SKM-1 treated with dmso at 0.1 percent for 144 hours (cell line): ENCODE measurements around the gene MAP3K5.
"Not testable (repeated sequence)": the region's sequence is repeated elsewhere in the genome, so short reads cannot be mapped to it uniquely, and the experiment has no call there.

ENCODE experiments used
- DNase-seq: peaks from one replicate; lab custom pipeline; 2025; ENCODE audit not compliant: unreplicated experiment; lab: John Stamatoyannopoulos, UW

The MAP3K5 gene

DNA sequence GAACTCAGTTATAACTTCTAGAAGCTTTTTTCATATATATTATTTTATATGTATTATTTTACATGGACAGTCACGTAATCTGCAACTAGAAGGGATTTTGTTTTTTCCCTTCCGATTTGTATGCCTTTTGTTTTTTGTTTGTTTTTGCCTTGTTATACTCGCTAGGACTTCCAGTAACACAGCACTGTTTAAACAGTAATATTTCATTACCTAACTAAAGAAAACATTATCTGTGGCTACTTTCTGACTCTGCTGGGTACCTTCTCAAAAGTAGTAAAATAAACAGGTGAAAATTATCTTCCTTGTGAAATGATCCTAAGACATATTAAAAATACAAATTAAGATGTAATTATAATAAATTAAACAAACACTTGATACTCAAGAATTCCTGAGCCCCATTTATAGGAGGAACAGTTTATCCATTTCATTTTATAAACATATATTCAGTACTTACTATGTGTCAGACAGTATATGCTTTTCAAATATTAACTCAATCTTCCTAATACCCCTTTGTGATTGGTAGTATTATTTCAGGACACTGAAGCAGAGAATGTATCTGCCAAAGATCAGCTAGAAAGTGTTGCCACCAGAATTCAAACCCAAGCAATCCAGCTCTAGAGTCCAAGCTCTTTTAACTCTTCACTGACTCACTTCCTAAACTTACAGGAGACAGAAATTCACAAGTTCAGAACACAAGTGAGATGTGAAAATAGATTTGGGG, 65.3 kb downstream of the MAP3K5 start:
- no peak for DNase-seq

DNA sequence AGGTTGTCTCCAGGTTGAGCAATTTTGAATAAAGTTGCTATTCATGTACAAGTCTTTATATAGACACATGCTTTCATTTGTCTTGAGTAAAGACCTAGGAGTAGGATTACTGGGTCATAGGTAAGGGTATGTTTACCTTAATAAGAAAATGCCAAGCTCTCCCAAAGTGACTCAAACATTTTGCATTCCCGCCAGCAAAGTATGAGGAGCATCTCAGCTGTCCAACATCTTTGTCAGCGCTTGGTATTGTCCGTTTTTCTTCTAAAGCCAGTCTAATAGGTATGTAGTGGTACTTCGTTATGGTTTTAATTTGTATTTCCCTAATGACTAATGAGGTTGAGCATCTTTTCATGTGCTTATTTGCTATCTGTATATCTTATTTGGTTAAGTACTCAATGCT, 67.2 kb downstream of the MAP3K5 start:
- DNase-seq: no peak

- no peak for DNase-seq
Observed at GRCh38 chr6:136723780-136724179, 68.5 kb downstream of the MAP3K5 start.

DNA sequence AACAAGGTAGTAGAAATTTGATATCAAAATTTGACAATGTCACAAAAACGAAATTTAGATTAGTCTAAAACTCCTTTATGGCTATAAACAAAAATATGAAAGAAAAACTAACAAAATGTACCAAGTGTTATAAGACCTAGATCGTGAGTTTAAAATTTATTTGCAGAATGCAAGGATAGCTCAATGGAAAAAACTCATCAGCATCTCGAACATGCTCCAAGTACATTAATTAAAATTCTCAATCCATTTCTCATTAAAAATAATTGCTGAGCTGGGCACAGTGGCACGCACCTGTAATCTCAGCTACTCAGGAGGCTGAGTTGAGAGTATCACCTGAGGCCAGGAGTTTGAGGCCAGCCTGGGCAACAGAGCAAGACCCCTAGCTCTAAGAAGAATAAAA, 70.8 kb downstream of the MAP3K5 start:
- no peak for DNase-seq

DNA sequence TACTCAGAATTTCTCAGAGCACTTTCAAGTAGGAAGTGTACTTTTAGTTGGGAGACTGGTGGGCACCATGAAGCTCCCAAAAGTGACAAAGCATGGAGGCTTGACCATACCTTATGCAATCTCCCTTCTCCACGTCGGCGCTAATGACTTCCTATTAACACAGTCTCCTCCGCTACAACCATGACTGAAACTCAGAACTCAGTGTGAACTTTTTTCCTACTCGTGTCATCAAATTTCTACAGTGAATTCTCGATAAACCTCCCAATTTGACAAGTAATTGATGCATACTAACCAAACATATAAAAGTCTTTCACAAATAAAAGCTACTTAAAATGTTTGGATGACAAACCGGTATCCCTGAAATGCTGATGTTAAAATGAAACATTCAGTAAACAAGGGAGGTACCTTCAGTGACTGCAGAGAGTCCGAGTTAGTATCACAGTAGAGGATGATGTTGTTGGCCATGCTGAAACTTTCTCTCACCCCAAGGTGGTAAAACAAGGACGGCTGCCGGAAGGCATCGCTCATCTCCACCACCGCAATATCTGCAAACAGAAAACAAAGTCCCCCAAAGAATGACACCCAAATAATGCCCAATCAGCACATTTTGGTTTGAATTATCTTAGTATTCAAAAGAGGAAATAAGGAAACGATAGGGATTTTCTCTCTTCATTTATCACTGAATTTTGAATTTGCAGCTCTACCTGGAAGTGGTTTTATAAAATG, 72.1 kb downstream of the MAP3K5 start:
- DNase-seq: peak; percentile 5

- no peak for DNase-seq
Observed at GRCh38 chr6:136719280-136720044, 72.8 kb downstream of the MAP3K5 start.

DNA sequence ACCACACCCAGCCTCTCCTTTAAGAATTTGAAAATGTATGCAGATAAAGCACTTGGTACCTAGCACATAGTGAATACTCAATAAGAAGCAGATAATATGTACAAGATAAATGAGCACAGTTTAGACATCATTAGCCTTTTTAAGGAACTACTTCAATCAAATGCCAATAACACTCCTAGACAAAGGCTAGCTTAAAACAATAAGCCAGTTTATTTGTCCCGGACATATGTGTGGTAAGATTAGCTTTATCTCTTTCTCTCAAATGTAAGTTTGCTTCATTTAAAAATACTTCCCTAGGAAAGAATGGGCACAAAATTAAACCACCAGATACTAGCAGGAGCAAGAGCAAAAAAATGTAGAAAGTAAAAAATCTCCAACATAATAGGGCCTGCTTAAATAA, 73.8 kb downstream of the MAP3K5 start:
- DNase-seq: no peak

GRCh38 chr6:136717716-136717990, 74.6 kb downstream of the MAP3K5 start:
- no peak for DNase-seq

- DNase-seq: no peak
Observed at GRCh38 chr6:136716917-136717715, 75.2 kb downstream of the MAP3K5 start.

DNA sequence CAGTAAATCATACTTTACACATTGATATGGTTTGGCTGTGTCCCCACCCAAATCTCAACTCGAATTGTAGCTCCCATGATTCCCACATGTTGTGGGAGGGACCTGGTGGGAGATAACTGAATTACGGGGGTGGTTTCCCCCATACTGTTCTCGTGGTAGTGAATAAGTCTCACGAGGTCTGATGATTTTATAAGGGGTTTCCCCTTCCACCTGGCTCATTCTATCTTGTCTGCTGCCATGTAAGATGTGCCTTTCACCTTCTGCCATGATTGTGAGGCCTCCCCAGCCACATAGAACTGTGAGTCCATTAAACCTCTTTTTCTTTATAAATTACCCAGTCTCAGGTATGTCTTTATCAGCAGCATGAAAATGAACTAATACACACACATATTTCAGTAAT, 79.6 kb downstream of the MAP3K5 start:
- DNase-seq: not testable (repeated sequence)

- no peak for DNase-seq
Observed at GRCh38 chr6:136711644-136712043, 80.6 kb downstream of the MAP3K5 start.

DNA sequence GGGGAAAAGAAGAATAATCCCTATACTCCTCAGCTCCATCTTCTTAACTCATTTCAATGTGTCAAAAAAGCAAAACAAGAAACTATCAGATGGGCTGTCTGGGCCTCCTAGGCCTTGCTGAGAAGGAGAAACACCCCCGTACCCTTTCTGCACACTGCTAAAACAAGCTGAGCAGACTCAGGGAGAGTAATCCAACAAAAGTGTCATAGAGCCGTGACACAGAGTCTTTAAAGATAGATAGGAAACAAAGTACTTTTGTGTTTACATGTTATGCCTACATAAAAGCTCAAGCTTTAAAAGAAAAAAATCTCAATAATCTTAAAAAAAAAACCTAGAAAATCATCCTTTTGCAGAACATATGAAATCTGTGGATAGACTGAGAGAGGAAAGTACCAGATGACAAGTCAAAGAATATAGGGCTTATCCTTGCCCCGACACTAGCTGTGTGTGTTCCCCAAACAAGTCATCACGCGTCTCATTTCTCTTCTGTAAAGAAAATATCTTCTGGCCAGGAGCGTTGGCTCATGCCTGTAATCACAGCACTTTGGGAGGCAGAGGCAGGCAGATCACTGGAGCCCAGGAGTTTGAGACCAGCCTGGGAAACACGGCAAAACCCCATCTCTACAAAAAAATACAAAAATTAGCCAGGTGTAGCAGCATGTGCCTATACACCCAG, 81.3 kb downstream of the MAP3K5 start:
- DNase-seq: no peak

DNA sequence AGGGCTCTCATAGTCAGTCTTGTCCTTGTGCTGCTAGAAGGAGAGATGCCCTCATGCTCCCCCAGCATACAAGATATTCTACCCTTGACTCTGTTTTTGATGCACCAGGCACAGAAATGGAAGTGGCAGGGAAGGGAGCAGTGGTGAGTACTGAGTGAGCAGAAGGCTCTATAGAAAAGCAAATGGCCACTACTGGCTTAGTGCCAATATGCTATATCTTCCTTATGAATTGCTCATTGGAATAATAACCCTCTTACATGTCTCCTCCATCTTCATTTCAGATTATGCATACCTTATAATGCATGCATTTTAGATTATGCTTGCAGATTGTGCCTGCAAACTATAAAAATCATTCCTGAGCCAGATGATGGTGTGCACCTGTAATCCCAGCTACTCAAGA, 82.8 kb downstream of the MAP3K5 start:
- DNase-seq: no peak

DNA sequence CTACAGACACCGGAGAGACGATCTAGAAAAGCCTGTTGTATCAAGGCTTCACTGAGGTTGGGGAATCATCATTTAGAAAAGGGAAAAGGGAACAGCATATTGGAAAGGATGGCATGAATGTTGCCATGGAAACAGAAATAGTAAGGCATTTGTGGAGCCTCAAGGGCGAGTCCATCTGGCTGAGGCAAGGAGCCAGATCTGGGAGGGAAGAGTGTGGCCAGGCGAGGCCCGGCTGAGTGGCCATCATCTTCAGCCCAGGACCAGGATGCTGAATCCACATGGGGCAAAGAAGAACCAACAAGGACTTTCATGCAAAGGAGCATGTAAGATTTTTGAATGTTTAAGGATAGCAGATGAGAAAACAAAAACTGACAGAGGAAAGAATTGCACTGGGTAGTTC, 85.8 kb downstream of the MAP3K5 start:
- DNase-seq: no peak

GRCh38 chr6:136703331-136703865, 88.9 kb downstream of the MAP3K5 start:
- no peak for DNase-seq

DNA sequence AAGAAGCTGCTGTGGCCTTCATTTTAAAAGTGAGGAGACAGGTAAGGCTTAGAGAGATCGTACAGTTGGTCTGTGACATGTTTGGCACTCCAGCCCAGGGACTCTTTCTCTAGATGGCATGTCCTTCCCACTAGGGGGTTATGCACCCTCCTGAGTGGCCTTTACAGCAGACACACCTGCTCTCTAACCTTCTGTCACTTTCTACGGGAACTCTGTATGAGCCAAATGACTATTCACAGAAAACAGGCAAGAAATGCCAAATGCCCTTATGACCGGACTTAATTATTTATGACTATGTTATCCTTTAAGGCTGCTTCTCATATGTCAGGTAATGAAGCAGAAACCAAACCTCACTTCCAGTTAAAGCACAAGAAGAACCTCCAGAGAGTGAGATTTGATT, 91.2 kb downstream of the MAP3K5 start:
- DNase-seq: no peak

DNA sequence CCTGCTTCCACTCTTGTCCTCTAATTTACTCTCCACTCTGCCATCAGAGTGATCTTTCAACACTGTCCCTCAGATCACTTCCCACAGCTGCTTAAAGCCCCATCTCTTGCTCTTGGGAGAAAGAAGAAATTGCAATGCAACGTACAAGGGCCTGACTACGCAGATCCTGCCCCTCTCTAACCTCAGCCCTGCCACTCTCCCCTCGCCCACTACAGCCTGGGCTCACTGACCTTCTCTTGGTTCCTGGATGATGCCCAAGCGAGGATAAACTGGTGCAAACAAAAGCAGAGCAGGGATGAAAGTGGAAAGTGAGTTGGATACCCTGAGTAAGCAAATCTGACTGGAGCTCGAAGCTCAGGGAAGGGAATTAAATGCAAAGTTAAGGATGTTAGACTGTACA, 92.9 kb downstream of the MAP3K5 start:
- DNase-seq: no peak

GRCh38 chr6:136696783-136697364, 95.4 kb downstream of the MAP3K5 start:
- DNase-seq: no peak

GRCh38 chr6:136696238-136696637, 96.0 kb downstream of the MAP3K5 start:
- DNase-seq: no peak

GRCh38 chr6:136695412-136695811, 96.9 kb downstream of the MAP3K5 start:
- DNase-seq: no peak
